Hematopoietic multipotent progenitor cell treated with erythropoietin and hydrocortisone succinate and interleukin-3 and kit ligand, for 17 days (in vitro differentiated cells): ENCODE results near the gene DISP3.

ENCODE experiments used
- DNase-seq: peaks from one replicate; pipeline ENCODE4 v3.0.0-alpha.2; 2015; ENCODE audit warnings: low spot score

The DISP3 gene

GRCh38 chr1:11528611-11529261 lies 49.8 kb downstream of the DISP3 start:
- DNase-seq, result no peak

- no peak for DNase-seq
Measured at GRCh38 chr1:11529330-11529729, 50.4 kb downstream of the DISP3 start.

DNA sequence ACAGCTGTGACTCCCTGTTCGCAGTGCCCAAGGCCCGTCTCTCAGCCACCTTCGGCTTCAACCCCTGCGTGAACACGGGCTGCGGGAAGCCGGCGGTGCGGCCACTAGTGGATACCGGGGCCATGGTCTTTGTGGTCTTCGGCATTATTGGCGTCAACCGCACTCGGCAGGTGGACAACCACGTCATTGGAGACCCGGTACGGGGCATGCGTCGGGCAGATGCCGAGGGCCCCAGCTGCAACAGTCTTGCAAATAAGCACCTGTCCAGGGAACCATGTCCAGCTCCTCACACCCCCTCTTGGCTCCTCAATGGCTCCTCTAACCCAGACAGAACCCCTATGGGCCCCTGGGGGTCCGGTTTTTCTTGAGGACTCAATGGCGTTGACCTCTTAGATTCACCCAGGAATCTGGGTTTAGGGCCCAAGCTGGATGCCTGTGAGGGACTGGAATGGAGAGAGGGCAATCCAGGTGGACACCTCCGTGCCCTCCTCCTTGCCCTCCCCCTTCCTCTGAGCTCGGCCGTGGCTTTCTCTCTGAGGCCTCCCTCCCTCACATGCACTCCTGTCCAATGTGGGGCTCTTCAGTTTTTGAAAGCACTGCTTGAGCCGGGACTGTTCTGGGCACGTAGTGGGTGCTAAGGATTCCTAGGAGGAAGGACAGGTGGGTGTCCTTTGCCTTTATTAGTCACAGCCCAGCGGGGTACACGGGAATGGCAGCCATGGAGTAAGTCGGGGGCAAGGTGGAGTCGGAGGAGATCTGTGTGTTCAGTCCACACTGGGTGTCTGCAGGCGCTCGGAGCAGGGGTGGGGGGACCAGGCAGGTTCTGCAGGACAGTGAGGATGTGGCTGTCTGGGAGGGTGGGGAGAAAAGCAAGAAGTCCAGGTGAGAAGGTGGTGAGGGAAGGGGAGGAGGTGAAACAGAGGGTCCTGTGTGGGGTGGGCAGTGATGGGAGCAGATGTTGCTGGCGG lies 51.1 kb downstream of the DISP3 start:
- DNase-seq, result no peak

GRCh38 chr1:11530731-11531311 lies 51.9 kb downstream of the DISP3 start:
- no peak for DNase-seq

DNA sequence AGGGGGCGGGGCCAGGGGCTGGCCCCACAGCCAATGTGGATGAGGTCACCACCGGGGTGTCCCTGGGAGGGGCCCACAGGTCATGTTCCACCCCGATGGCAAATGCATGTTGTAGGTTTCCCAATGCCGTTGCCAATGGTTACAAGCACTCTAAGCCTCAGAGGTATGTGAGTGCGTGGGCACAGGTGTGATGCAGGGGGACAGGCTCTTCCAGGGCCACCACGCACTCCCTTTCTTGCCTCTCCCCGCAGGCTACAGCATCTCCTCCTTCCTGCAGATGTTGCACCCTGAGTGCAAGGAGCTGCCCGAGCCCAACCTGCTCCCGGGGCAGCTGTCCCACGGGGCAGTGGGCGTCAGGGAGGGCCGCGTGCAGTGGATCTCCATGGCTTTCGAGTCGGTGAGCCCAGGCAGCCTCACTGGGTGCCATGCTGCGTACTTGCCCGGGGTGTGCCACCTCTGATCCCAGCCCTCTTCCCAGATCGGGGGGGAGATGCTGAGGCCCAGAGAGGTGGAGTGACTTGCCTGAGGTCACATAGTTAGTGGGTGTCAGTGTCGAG lies 52.4 kb downstream of the DISP3 start:
- DNase-seq, result no peak

GRCh38 chr1:11531943-11532342 lies 53.0 kb downstream of the DISP3 start:
- DNase-seq, result no peak

DNA sequence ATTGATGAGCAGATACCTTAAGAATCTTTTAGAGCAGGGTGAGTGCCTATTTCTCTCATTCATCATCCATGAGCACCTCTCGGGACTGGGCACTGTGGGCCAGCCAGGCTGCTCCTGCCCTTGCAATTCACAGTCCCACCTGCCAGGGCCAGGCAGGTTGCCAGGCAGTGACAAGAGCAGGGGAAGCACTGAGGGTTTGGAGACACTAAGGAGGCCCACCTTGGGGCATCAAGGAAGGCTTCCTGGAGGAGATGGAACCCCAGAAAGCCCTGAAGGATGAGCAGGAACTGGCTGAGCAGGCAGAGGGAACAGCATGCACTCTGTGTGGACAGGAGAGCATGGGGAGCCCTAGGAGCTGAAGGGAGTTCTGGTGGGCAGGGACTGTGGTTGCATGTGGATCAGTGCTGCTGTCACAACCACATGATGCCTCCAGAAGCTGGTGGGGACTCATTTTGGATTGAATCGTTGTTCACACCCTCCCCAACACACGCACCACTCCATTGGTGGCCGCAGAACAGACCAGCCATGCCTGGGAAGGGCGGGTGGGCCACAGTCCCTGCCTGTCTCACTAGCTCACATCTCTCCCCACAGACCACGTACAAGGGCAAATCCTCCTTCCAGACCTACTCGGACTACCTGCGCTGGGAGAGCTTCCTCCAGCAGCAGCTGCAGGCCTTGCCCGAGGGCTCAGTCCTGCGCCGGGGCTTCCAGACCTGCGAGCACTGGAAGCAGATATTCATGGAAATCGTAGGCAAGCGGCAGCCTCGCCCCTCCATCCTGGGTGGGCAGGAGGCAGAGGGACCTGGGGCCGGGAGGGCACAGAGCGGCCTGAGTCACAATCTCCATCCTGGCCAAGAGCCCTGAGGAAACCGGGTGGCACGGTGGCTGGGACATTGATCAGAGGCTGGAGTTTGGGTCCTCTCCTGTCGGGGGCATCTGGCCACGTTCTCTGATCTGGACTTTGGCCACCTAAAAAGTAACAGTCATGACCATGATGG lies 55.1 kb downstream of the DISP3 start:
- no peak for DNase-seq

DNA sequence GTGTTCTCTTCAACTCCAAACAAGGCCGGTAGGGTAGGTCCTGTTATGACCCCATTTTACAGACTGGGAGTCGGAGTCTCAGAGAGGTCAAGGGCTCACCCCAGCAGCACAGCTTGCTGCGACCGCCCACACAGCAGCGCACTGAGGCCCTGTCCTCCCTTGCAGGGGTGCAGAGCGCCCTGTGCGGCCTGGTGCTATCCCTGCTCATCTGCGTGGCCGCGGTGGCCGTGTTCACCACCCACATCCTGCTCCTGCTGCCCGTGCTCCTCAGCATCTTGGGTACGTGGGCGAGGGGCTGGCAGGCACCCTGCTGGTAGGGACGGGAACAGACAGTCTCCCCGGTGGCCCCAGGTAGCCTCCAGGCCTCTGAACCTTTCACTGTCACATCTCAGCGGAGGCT lies 55.9 kb downstream of the DISP3 start:
- DNase-seq, result no peak

DNA sequence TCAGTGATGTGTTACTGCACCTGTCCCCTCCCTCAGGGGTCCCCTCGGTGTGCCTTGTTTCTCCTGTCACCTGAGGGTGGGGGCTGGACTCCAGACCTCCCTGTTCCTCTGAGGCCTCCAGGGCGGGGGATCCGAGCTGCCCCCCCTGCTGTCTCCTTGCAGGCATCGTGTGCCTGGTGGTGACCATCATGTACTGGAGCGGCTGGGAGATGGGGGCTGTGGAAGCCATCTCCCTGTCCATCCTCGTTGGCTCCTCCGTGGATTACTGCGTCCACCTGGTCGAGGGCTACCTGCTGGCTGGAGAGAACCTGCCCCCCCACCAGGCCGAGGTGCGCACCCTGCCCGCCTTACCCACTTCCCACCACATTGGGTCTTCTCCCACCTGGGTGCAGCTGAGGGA lies 56.4 kb downstream of the DISP3 start:
- DNase-seq, result no peak

- no peak for DNase-seq
Measured at GRCh38 chr1:11535761-11536572, 57.0 kb downstream of the DISP3 start.

DNA sequence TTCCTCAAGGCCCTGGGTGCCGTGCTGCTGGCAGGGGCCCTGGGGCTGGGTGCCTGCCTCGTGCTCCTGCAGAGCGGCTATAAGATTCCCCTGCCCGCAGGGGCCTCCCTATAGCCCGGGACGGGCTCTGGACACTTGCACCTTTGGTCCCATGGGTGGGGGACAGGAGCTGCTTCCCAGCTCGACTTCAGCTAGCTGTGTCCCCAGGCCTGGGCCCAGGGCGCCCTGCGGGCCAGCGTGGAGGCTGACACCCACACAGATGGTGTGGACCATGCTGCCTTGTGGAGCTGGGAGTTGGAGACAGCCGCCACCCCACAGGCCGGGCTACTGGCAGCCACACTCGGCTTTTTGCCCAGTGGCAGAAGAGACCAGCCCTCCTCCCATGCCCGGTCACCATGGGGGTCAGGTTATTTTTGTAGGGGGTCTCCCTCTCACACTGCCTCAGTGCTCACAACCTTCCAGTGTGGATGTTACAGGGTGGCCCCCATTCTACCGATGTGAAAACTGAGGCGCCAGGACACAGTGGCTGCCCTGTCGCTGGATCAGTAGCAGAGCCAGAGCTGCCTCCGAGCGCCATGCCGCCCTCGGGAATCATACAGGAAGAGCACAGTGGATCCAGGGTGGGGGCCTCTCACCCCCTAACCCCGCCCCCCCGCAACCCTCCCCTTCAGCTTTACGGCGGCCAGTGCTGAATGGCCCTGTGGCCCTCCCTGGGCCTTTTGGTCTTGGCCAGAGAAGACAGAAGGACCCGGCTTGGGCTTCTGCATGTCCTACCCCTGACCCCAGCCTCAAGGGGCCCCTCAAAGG lies 57.8 kb downstream of the DISP3 start:
- no peak for DNase-seq

DNA sequence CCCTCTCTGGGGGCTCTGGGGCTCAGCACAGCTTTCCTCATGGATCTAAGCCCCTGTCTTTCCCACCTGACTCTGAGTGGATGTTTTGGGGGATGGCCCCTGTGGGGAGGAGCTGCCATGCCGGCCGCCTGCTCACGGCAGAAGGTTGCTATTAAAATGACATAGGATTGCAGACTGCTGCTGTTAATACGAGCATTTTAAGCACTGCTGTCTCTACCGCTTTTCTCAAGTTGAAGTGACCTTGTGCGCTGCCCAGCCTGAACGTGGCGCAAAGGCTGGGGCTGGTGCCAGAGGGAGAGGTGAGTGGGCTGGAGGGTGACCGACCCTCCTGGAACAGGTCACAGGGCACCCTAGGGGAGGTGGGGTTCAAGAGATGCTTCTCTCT lies 58.4 kb downstream of the DISP3 start:
- no peak for DNase-seq

DNA sequence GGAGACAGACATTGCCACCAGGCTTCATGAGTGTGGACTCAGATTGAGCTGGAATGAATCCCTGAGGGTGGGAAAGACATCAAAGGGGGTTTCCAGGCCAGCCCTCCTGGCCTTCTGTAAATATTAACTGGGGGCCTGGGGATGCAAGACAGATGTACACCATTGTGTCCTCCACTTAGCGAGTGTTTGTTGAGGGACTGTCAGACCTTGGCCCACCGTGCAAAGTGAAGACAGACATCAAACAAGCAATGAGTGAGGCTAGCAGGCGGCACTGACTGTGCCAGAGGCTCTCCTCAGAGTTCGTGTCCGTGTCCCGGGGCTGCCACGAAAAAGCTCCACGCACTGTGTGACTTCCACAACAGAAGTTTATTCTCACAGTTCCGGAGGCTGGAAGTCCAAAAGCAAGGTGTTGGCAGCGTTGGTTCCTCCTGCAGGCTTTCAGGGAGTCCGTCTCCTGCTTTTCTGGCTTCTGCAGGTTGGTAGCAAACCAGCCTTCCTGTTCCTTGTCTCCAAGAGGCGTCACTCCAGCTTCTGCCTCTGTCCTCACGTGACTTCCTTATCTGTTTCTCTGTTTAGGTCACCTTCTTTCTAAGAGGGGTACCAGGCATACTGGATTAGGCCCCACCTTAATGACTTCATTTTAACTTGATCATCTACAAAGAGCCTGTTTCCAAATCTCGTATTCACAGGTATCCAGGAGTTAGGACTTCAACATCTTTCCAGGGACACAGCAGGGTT lies 59.1 kb downstream of the DISP3 start:
- no peak for DNase-seq

DNA sequence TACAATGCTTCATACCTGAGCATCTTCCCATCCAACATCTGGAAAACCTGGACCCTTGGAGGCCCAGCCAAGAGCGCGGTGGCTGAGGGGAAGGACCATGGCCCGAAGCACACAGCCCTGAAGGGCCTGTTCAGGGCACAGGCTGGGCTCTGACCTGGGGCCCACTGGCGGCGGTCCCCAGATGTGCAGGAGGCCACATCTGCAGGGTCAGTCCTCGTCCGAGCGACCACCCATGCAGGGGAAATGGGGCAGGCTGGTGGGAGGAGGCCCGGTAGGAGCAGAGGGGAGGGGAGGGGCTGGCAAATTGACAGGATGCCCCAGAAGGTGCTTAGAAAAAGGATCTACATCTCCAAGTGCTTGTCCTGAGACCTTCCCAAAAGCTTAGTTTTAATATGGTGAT lies 59.9 kb downstream of the DISP3 start:
- DNase-seq, result no peak

- no peak for DNase-seq
Measured at GRCh38 chr1:11539850-11540772, 61.2 kb downstream of the DISP3 start.

DNA sequence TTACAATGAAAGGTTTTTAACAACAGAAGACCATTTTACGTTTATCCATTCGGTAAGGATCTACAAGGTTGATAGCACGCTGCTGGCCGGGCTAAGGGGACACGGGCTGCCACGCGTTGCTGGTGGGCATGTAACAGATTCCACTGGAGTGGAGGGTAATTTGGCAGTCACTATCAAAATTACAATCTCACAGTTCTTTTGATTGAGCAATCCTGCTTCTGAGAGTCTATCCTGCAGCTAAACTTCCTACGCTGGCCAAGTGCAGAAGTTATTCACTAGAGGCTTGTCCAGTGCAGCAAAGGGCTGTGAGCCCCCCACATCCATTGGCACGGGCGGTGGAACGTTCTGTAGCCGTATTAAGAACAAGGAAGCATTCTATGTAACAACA lies 61.8 kb downstream of the DISP3 start:
- no peak for DNase-seq

DNA sequence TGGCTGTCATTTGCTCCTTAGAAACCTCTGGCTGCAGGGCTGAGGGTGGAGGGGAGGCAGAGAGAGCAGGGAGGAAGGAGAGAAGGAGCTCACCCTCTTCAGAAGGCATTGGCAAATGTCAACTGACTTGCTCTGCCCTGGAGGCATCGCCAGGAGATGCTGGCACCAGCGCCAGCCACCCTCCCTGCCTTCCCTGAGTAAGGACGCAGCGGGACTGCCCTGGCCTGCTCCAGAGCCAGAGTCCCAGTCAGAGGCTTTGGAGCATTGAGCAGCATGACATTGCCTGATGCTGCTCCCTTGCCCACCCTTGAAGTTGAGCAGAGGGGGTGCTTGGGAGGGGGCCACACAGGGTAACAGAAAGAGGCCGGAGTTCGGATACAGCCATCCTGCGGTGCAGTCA lies 62.3 kb downstream of the DISP3 start:
- no peak for DNase-seq

- no peak for DNase-seq
Measured at GRCh38 chr1:11541956-11542355, 63.0 kb downstream of the DISP3 start.
